WI38 (cell line): ENCODE results near the gene CD86.
A peak's percentile ranks its signal among the peaks of the same experiment; 100 is the strongest.

Experiments
- H3K4me3 ChIP-seq: 2 replicates; pipeline ENCODE4 v1.5.1; 2011; ENCODE audit warnings: low read depth, mild to moderate bottlenecking, control low read depth, low read length
- TF ChIP-seq, protein P1 (sequence below): IDR thresholded peaks from 2 replicates; pipeline ENCODE4 v1.5.1; 2012; ENCODE audit warnings: low read depth, mild to moderate bottlenecking, control low read depth, low read length

Gene CD86

DNA sequence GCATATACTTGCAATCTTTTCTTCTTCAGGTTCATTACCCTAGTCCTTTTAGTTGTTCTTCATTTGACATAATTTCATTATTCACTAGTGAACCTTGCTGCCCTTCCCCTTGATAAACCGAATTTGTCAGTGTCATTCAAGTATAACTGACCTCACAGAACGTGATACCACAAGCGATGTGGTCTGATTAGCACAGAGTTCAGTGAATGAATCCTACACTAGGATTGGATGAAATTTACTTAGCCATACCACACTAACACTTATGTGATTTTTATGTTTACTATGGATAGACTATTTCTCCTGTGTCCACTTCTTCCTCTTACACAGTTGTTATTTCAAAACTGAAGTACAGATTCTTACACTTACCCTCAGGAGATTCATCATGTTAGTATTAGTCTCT, 27.2 kb downstream of the CD86 start:
- TF ChIP-seq, protein P1, sequence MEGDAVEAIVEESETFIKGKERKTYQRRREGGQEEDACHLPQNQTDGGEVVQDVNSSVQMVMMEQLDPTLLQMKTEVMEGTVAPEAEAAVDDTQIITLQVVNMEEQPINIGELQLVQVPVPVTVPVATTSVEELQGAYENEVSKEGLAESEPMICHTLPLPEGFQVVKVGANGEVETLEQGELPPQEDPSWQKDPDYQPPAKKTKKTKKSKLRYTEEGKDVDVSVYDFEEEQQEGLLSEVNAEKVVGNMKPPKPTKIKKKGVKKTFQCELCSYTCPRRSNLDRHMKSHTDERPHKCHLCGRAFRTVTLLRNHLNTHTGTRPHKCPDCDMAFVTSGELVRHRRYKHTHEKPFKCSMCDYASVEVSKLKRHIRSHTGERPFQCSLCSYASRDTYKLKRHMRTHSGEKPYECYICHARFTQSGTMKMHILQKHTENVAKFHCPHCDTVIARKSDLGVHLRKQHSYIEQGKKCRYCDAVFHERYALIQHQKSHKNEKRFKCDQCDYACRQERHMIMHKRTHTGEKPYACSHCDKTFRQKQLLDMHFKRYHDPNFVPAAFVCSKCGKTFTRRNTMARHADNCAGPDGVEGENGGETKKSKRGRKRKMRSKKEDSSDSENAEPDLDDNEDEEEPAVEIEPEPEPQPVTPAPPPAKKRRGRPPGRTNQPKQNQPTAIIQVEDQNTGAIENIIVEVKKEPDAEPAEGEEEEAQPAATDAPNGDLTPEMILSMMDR: no peak
- H3K4me3 ChIP-seq: no peak overlapping the region

- TF ChIP-seq, protein P1: no peak
- H3K4me3 ChIP-seq: no peak overlapping the region
Measured at GRCh38 chr3:122084799-122085198, 29.6 kb downstream of the CD86 start.

- TF ChIP-seq, protein P1: no peak
- no peak overlapping the region for H3K4me3 ChIP-seq
Measured at GRCh38 chr3:122085673-122086072, 30.5 kb downstream of the CD86 start.

GRCh38 chr3:122088531-122088930, 33.4 kb downstream of the CD86 start:
- H3K4me3 ChIP-seq: no peak overlapping the region
- TF ChIP-seq, protein P1: no peak

DNA sequence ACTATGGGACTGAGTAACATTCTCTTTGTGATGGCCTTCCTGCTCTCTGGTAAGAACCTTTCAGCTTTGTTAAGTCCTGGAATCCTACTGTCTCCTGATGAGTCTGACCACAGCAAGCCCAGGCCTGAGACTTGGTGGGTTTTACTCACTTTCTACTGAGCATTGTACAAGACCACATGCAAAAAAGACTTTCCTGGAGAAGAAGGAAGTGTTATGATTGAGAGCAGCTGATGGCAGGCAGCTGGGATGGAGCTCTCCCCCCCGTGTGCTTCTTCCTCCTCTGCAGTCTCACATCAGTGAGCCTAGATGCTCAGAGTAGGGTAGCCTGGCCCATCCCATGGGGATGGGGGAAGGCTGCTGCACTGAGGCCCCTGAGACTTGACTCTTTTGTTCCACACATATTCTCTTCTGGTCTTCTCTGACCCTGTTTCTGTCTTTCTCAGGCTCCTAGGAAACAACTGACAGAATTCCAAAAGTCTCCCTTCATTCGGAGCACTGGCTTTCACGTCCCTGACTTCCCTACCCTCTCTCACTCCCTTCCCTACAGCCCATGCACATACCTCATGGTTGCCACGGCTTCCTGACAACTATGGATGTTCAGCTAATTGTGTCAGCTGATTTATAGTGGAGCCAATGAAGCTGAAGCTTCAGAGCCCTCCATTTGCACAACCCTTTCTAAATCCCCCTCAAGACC, 36.6 kb downstream of the CD86 start:
- no peak overlapping the region for H3K4me3 ChIP-seq
- TF ChIP-seq, protein P1: no peak

DNA sequence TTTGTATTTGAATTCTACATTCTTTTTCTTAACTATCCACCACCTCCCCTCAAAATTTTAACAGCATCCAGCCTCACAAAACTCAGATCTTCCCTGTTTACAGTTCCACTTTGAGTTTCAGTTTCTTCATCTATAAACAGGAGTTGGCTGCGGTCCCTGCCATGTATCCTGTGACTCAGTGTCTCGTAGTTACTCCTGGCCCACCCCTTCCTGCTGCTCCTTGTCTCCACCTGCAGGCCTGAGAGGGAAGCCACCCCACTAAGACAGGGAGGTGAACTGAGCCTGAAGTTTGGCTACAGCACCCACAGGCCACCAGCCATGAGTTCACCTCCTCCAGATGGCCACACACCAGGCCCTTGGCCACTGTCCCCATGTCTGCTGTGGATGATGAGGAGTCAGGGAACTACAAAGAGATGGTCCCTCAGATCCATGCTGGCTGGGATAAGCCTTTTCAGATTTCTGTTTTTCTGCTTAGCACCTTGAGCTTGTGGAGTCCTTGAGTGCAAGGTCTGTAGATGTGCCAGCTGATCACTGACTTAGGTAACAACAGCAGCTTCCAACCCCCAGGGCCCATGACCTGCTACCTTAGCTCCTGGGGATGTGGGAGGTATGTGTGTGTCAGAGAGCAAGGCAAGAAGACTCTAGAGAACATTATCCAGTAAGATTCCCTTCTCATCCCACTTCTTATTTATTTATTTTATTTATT, 37.5 kb downstream of the CD86 start:
- no peak overlapping the region for H3K4me3 ChIP-seq
- TF ChIP-seq, protein P1: peak; percentile 45; the same call in 1 of the 2 replicates

DNA sequence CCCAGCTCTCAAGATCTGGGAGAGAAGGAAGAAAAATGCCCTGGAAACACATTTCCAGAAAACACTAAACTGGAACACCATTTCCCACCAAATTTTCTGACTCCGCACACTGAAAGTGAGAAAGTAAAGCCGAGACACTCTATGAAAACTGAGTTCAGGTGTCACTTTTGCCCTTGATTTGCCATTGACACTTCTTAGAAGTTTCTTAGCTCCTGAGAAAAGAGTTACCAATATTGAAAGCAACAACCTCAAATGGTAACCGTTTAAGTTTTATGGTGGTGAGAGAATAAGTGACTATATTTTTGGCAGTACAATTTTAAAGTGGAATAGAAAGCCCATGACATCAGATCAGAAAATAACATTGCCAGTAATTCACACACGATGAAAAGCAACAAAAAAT, 39.0 kb downstream of the CD86 start:
- TF ChIP-seq, protein P1: no peak
- H3K4me3 ChIP-seq: no peak overlapping the region
